ENCODE results near the gene ZNF578.
"Not testable (repeated sequence)": the region's sequence is repeated elsewhere in the genome, so short reads cannot be mapped to it uniquely, and the experiment has no call there.

Gene ZNF578

GRCh38 chr19:52453324-52454094 lies at the start of gene ZNF578:
ZNF578 (plus strand) TSS chr19:52453553; CDS start chr19:52501846, 48,293 bp downstream.
- DNase-seq (ENCODE audit: low read depth in 2 of 2): peak; percentile 58

GRCh38 chr19:52410276-52410675 lies 43.1 kb upstream of the ZNF578 start:
- DNase-seq (ENCODE audit: low read depth in 2 of 2): no peak

- no peak for DNase-seq (ENCODE audit: low read depth in 2 of 2)
Observed at GRCh38 chr19:52415711-52416110, 37.6 kb upstream of the ZNF578 start.

- DNase-seq (ENCODE audit: low read depth in 2 of 2): no peak
Observed at GRCh38 chr19:52428937-52429336, 24.4 kb upstream of the ZNF578 start, which contains the start of gene ZNF534. ZNF534 (plus strand) TSS chr19:52429148; CDS start chr19:52431475, 2,327 bp downstream.

DNA sequence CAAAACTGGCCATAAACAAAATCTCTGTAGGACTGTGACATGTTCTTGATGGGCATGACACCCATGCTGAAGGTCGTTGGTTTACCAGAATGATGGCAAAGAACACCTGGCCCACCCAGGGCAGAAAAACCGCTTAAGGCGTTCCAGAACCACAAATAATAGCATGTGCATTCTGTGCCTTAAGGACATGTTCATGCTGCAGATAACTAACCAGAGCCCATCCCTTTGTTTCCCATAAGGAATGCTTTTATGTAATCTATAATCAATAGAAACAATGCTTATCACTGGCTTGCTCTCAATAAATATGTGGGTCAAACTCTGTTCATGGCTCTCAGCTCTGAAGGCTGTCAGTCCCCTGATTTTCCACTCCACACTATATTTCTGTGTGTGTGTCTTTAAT lies 11.2 kb upstream of the ZNF578 start:
- DNase-seq (ENCODE audit: low read depth in 2 of 2): no peak

DNA sequence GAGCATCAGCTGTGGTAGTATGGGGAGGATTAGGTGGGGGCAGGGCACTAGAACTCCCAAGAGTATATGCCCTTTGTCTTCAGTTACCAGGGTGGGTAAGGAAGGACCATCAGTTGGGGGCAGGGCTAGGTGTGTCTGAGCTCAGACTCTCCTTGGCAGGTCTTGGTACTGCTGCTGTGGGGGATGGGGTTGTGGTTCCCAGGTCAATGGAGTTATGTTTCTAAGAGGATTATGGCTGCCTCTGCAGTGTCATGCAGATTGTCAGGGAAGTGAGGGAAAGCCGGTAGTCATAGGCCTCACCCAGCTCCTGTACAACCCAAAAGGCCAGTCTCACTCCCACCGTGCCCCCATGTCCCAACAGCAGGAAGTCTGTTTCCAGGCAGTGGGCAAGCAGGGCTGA lies 8.8 kb upstream of the ZNF578 start:
- no peak for DNase-seq (ENCODE audit: low read depth in 2 of 2)

- DNase-seq (ENCODE audit: low read depth in 2 of 2): no peak
Observed at GRCh38 chr19:52451241-52451640, 2.1 kb upstream of the ZNF578 start.

GRCh38 chr19:52464798-52465470 lies 11.6 kb downstream of the ZNF578 start:
- no peak for DNase-seq (ENCODE audit: low read depth in 2 of 2)

GRCh38 chr19:52473655-52474350 lies 20.4 kb downstream of the ZNF578 start:
- no peak for DNase-seq (ENCODE audit: low read depth in 2 of 2)

GRCh38 chr19:52474351-52475127 lies 21.2 kb downstream of the ZNF578 start:
- no peak for DNase-seq (ENCODE audit: low read depth in 2 of 2)

GRCh38 chr19:52484111-52484743 lies 30.9 kb downstream of the ZNF578 start:
- not testable (repeated sequence) for DNase-seq (ENCODE audit: low read depth in 2 of 2)

- not testable (repeated sequence) for DNase-seq (ENCODE audit: low read depth in 2 of 2)
Observed at GRCh38 chr19:52485064-52485463, 31.7 kb downstream of the ZNF578 start.

GRCh38 chr19:52485561-52486240 lies 32.3 kb downstream of the ZNF578 start:
- DNase-seq (ENCODE audit: low read depth in 2 of 2): not testable (repeated sequence)

DNA sequence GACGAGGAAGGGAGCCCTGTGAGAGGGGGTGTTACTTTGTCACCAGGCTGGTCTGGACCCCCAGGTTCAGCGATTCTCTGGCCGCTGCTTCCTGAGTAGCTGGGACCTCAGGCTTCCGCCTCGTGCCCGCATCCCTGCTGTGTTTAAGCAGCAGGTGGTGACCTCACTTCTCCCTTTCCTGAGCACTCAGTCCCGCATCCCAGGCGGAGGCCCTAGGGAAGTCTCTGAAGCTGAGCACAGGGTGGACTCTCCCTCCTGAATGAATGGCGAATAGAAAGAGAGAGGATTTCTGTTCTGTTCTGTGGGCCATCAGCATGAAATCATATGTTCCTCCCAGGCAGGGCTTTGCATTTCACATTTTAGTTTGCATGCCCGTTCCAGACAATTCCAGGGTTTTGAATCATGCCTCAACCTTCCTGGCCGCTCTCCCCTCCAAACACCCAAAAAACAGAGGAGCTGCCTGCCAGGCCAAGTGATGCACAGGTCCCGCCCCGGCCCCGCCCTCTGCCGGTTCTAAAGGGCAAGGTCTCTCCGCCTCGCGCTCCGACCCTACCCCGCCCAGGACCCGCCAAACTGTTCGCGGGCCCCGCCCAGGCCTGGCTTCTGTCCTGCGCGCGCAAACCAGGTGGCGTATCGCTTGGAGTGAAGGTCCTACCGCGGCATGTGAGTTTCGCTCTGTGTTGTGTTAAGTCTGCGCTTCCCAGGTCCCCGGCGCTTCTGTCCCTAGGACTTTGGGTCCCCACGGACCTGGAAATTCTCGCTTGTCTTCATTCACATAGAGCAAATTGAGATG lies 39.0 kb downstream of the ZNF578 start:
- DNase-seq (ENCODE audit: low read depth in 2 of 2): no peak

- DNase-seq (ENCODE audit: low read depth in 2 of 2): no peak
Observed at GRCh38 chr19:52492994-52493470, 39.7 kb downstream of the ZNF578 start.

- DNase-seq (ENCODE audit: low read depth in 2 of 2): no peak
Observed at GRCh38 chr19:52494518-52494917, 41.2 kb downstream of the ZNF578 start.

DNA sequence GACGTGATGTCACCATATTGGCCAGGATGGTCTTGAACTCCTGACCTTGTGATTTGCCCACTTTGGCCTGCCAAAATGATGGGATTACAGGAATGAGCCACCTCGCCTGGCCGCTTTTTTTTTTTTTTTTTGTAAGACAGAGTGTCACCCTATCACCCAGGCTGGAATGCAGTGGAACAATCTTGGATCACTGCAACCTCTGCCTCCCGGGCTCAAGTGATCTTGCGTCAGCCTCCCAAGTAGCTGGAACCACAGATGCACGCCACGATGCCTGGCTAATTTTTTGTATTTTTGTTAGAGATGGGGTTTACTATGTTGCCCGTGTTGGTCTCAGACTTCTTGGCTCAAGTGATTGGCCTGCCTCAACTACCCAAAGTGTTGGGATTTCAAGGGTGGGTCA lies 45.2 kb downstream of the ZNF578 start:
- DNase-seq (ENCODE audit: low read depth in 2 of 2): no peak

- DNase-seq (ENCODE audit: low read depth in 2 of 2): not testable (repeated sequence)
Observed at GRCh38 chr19:52500474-52500873, 47.1 kb downstream of the ZNF578 start.

DNA sequence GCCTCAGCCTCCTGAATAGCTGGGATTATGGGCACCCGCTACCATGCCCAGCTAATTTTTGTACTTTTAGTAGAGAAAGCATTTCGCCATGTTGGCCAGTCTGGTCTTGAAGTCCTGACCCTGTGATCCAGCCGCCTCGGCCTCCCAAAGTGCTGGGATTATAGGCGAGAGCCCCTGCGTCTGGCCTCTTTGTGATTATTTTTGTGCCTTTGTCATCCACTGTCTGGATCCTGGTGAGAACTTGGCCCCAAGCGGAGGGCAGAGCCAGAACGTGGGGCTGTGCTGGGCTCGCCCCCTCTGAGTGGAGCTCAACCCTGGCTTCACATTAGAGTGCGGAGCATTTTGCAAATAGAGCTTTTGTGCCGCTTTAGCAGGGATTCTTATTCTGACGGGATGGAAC lies 47.6 kb downstream of the ZNF578 start:
- not testable (repeated sequence) for DNase-seq (ENCODE audit: low read depth in 2 of 2)

GRCh38 chr19:52507266-52507665 lies 53.9 kb downstream of the ZNF578 start:
- no peak for DNase-seq (ENCODE audit: low read depth in 2 of 2)
